ENCODE data around the gene CLIP4.

CLIP4 gene

DNA sequence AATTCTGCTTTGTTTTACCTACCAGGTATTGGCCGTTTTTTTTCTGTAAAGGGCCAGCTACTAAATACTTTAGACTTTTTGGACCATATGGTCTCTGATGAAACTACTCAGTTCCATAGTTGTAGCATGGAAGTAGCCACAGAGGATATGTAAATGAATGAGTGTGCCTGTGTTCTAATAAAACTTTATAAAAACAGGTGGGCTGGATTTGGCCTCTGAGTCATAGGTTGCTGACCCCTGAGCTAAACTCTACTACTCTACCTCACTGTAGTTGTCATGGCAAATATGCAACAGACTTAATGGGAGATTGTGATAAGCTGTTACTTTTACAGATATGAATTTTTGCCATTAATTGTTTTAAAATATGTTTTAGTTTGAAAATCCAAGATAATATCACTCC, 19.7 kb downstream of the CLIP4 start:
- no peaks in the 10 kb centered on the region for H3F3A ChIP-seq (ENCODE audit: control insufficient read depth, insufficient read depth)
- no peaks in the 10 kb centered on the region for H3K36me3 ChIP-seq (ENCODE audit: control insufficient read depth, low read length)
- no peak overlapping the region for H3K4me2 ChIP-seq (ENCODE audit: low read length)

GRCh38 chr2:29139152-29139551, 23.9 kb downstream of the CLIP4 start:
- H3K79me2 ChIP-seq (ENCODE audit: control insufficient read depth, low read length), result no peaks in the 10 kb centered on the region
- no peaks in the 10 kb centered on the region for H3K36me3 ChIP-seq (ENCODE audit: control insufficient read depth, low read length)
- no peaks in the 10 kb centered on the region for H3F3A ChIP-seq (ENCODE audit: control insufficient read depth, insufficient read depth)
- TF ChIP-seq, protein P1, sequence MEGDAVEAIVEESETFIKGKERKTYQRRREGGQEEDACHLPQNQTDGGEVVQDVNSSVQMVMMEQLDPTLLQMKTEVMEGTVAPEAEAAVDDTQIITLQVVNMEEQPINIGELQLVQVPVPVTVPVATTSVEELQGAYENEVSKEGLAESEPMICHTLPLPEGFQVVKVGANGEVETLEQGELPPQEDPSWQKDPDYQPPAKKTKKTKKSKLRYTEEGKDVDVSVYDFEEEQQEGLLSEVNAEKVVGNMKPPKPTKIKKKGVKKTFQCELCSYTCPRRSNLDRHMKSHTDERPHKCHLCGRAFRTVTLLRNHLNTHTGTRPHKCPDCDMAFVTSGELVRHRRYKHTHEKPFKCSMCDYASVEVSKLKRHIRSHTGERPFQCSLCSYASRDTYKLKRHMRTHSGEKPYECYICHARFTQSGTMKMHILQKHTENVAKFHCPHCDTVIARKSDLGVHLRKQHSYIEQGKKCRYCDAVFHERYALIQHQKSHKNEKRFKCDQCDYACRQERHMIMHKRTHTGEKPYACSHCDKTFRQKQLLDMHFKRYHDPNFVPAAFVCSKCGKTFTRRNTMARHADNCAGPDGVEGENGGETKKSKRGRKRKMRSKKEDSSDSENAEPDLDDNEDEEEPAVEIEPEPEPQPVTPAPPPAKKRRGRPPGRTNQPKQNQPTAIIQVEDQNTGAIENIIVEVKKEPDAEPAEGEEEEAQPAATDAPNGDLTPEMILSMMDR (IDR thresholded peaks at IDR 0.05; ENCODE audit: low read depth, low read length, poor library complexity, severe bottlenecking), result no peak
- no peak for TF ChIP-seq EZH2phosphoT487 (IDR thresholded peaks at IDR 0.05; ENCODE audit: borderline replicate concordance, low read length)
- H3K9me3 ChIP-seq (ENCODE audit: control insufficient read depth, insufficient read depth, low read length), result no peaks in the 10 kb centered on the region
- H3K27me3 ChIP-seq (ENCODE audit: control insufficient read depth, low read length), result peaks cover 4% of the 10 kb centered on the region
- no peaks in the 10 kb centered on the region for H4K20me1 ChIP-seq (ENCODE audit: control insufficient read depth, insufficient read depth, low read depth, low read length)
- H3K4me3 ChIP-seq (ENCODE audit: low read length), result no peak overlapping the region
- peaks cover 3% of the 10 kb centered on the region; the same call in 1 of the 2 replicates for H3K4me1 ChIP-seq (ENCODE audit: control insufficient read depth, low read length)
- H3K27ac ChIP-seq (ENCODE audit: low read depth, low read length), result no peak overlapping the region
- no peaks in the 10 kb centered on the region for H3K9me2 ChIP-seq (replicated peaks; ENCODE audit: control insufficient read depth, low read length)
- H3K4me2 ChIP-seq (ENCODE audit: low read length), result no peak overlapping the region

More for the DNA sequence above, 19.7 kb downstream of the CLIP4 start:
- no peaks in the 10 kb centered on the region for H3K79me2 ChIP-seq (ENCODE audit: control insufficient read depth, low read length)
- H3K27me3 ChIP-seq (ENCODE audit: control insufficient read depth, low read length), result peaks cover 12% of the 10 kb centered on the region
- H3K9me3 ChIP-seq (ENCODE audit: control insufficient read depth, insufficient read depth, low read length), result no peaks in the 10 kb centered on the region
- TF ChIP-seq, protein P1 (IDR thresholded peaks at IDR 0.05; ENCODE audit: low read depth, low read length, poor library complexity, severe bottlenecking), result no peak
- TF ChIP-seq EZH2phosphoT487 (IDR thresholded peaks at IDR 0.05; ENCODE audit: borderline replicate concordance, low read length), result no peak
- no peak overlapping the region for H3K4me3 ChIP-seq (ENCODE audit: low read length)
- H3K27ac ChIP-seq (ENCODE audit: low read depth, low read length), result no peak overlapping the region
- no peaks in the 10 kb centered on the region for H3K9me2 ChIP-seq (replicated peaks; ENCODE audit: control insufficient read depth, low read length)
- no peaks in the 10 kb centered on the region for H3K4me1 ChIP-seq (ENCODE audit: control insufficient read depth, low read length)
- H4K20me1 ChIP-seq (ENCODE audit: control insufficient read depth, insufficient read depth, low read depth, low read length), result no peaks in the 10 kb centered on the region

- H3K9me3 ChIP-seq (ENCODE audit: control insufficient read depth, insufficient read depth, low read length), result no peaks in the 10 kb centered on the region
- peaks cover 3% of the 10 kb centered on the region for H3K27me3 ChIP-seq (ENCODE audit: control insufficient read depth, low read length)
- H3K27ac ChIP-seq (ENCODE audit: low read depth, low read length), result no peak overlapping the region
- H3K4me1 ChIP-seq (ENCODE audit: control insufficient read depth, low read length), result peaks cover 3% of the 10 kb centered on the region; the same call in 1 of the 2 replicates
- no peak overlapping the region for H3K4me3 ChIP-seq (ENCODE audit: low read length)
- H4K20me1 ChIP-seq (ENCODE audit: control insufficient read depth, insufficient read depth, low read depth, low read length), result no peaks in the 10 kb centered on the region
- no peaks in the 10 kb centered on the region for H3F3A ChIP-seq (ENCODE audit: control insufficient read depth, insufficient read depth)
- no peak overlapping the region for H3K4me2 ChIP-seq (ENCODE audit: low read length)
- TF ChIP-seq, protein P1 (IDR thresholded peaks at IDR 0.05; ENCODE audit: low read depth, low read length, poor library complexity, severe bottlenecking), result no peak
- no peak for TF ChIP-seq EZH2phosphoT487 (IDR thresholded peaks at IDR 0.05; ENCODE audit: borderline replicate concordance, low read length)
- no peaks in the 10 kb centered on the region for H3K9me2 ChIP-seq (replicated peaks; ENCODE audit: control insufficient read depth, low read length)
- no peaks in the 10 kb centered on the region for H3K79me2 ChIP-seq (ENCODE audit: control insufficient read depth, low read length)
- H3K36me3 ChIP-seq (ENCODE audit: control insufficient read depth, low read length), result no peaks in the 10 kb centered on the region
Observed at GRCh38 chr2:29139731-29140130, 24.5 kb downstream of the CLIP4 start.
